ENCODE data around the gene SLC52A1.
A peak's percentile ranks its signal among the peaks of the same experiment; 100 is the strongest.

The SLC52A1 gene

DNA sequence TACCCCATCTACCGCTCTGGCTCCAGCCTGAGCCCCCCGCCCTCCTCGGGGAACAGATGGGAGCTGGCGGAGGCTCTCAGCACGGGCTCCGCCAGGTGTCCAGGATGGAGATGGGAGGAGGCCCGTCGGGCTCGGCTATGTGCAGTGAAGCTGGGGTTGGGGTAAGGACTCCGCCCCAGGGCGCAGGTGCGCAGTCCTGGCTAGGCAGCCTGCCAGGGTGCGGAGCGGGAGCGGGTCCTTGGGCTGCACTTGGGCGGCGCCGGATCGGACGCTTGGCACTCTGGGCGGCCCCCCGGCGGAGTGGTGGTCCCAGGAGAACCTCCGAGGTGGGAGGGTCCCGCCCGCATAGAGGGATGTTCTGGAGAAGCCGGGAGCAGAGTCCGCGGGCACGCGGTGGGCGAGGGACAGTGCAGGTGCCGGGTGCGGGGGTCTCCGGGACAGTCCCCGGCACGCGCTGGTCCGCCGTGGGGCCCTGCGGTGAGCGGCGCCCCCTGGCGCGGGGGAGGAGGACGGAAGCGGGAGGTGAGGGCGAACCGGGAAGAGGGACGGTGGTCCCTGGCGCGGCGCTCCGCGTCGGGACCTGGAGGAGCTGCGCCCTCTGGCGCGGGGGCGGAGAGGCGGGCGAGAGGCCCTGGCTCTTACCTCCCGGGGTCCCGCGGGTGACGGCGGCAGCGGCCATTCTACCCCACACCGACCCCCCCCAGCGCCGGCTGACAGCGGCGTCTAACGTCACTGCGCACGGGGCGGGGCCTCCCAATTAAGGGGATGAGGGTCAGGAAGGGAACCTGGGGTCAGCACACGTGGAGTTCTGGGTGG, 48.1 kb downstream of the SLC52A1 start, which contains the start of gene CAMTA2:
Gene CAMTA2, minus strand, starts transcription at position 725 of the 816 bp plus-strand sequence. CDS start 1,453 bp downstream, outside the sequence.
- peak; percentile 82 for DNase-seq

GRCh38 chr17:4986403-4986802, 48.8 kb downstream of the SLC52A1 start:
- DNase-seq = no peak

Data from hematopoietic multipotent progenitor cell treated with erythropoietin and hydrocortisone succinate and interleukin-3 and kit ligand, for 8 days (in vitro differentiated cells).